SK-N-SH treated with all-trans-retinoic acid at 6 μM for 48 hours (cell line): ENCODE data around the gene DEPP1.

Experiments used
- ATAC-seq: fragments of 200-7000 bp; cut with Tn5 transposase; 3 replicates; pipeline ENCODE4 v1.9.1; 2020; ENCODE audit warnings: mild to moderate bottlenecking, moderate library complexity
- ARNTL ChIP-seq: fragments of 450-650 bp; formaldehyde crosslinking; IDR thresholded peaks from 2 replicates; pipeline ENCODE4 v1.5.0; 2020; ENCODE audit warnings: low read depth, mild to moderate bottlenecking, moderate library complexity, borderline replicate concordance
- BACH2 ChIP-seq: fragments of 250-450 bp; sonication (Bioruptor Pico); IDR thresholded peaks from 2 replicates; pipeline ENCODE4 v1.9.0; 2021; ENCODE audit warnings: mild to moderate bottlenecking, borderline replicate concordance
- ESRRG ChIP-seq: fragments of 250-450 bp; sonication (Bioruptor Pico); IDR thresholded peaks from 2 replicates; pipeline ENCODE4 v1.6.1; 2021; ENCODE audit warnings: mild to moderate bottlenecking
- GLIS3 ChIP-seq: fragments of 250-450 bp; sonication (Bioruptor Pico); IDR thresholded peaks from 2 replicates; pipeline ENCODE4 v1.5.0; 2020; ENCODE audit warnings: mild to moderate bottlenecking, moderate library complexity
- ISL1 ChIP-seq: fragments of 250-450 bp; sonication (Bioruptor Pico); IDR thresholded peaks from 2 replicates; pipeline ENCODE4 v2.1.2; 2022; ENCODE audit warnings: mild to moderate bottlenecking, moderate library complexity
- OSR1 ChIP-seq: fragments of 250-450 bp; sonication (Bioruptor Pico); IDR thresholded peaks from 2 replicates; pipeline ENCODE4 v1.8.0; 2022; ENCODE audit warnings: moderate library complexity, mild to moderate bottlenecking, inconsistent platforms
- PPARA ChIP-seq: fragments of 250-450 bp; sonication (Bioruptor Pico); IDR thresholded peaks from 2 replicates; pipeline ENCODE4 v1.5.0; 2020; ENCODE audit warnings: mild to moderate bottlenecking, borderline replicate concordance
- RARB ChIP-seq: fragments of 250-450 bp; sonication (Bioruptor Pico); IDR thresholded peaks from 2 replicates; pipeline ENCODE4 v1.8.0; 2021; ENCODE audit warnings: mild to moderate bottlenecking, moderate library complexity
- SNAI2 ChIP-seq: fragments of 250-450 bp; sonication (Bioruptor Pico); IDR thresholded peaks from 2 replicates; pipeline ENCODE4 v1.5.0; 2020; ENCODE audit warnings: mild to moderate bottlenecking, moderate library complexity
- TCF4 ChIP-seq: fragments of 250-450 bp; sonication (Bioruptor Pico); IDR thresholded peaks from 2 replicates; pipeline ENCODE4 v1.8.0; 2021; ENCODE audit warnings: mild to moderate bottlenecking, moderate library complexity, borderline replicate concordance
- TOX ChIP-seq: fragments of 250-450 bp; sonication (Bioruptor Pico); IDR thresholded peaks from 2 replicates; pipeline ENCODE4 v1.8.0; 2021; ENCODE audit warnings: mild to moderate bottlenecking, moderate library complexity, borderline replicate concordance
- ZC3H10 ChIP-seq: fragments of 250-450 bp; sonication (Bioruptor Pico); IDR thresholded peaks from 2 replicates; pipeline ENCODE4 v1.5.1; 2021; ENCODE audit warnings: mild to moderate bottlenecking, moderate library complexity
- ZFP3 ChIP-seq: fragments of 250-450 bp; sonication (Bioruptor Pico); IDR thresholded peaks from 2 replicates; pipeline ENCODE4 v1.5.0; 2020; ENCODE audit warnings: mild to moderate bottlenecking, moderate library complexity
- ZFP30 ChIP-seq: fragments of 450-650 bp; formaldehyde crosslinking; IDR thresholded peaks from 2 replicates; pipeline ENCODE4 v1.5.0; 2022; ENCODE audit warnings: mild to moderate bottlenecking, moderate library complexity
- ZNF565 ChIP-seq: fragments of 450-650 bp; formaldehyde crosslinking; conservative IDR thresholded peaks from 2 replicates; pipeline ENCODE4 v1.5.0; 2020; ENCODE audit warnings: low read depth, mild to moderate bottlenecking, moderate library complexity
- ZNF70 ChIP-seq: fragments of 450-650 bp; formaldehyde crosslinking; IDR thresholded peaks from 2 replicates; pipeline ENCODE4 v1.5.0; 2020; ENCODE audit warnings: mild to moderate bottlenecking, moderate library complexity
- ZNF8 ChIP-seq: fragments of 450-650 bp; formaldehyde crosslinking; IDR thresholded peaks from 2 replicates; pipeline ENCODE4 v1.5.0; 2020; ENCODE audit warnings: mild to moderate bottlenecking, moderate library complexity
- TF ChIP-seq, protein P1 (sequence below): fragments of 250-450 bp; sonication (Bioruptor Pico); IDR thresholded peaks from 2 replicates; pipeline ENCODE4 v1.5.0; 2020; ENCODE audit warnings: mild to moderate bottlenecking, moderate library complexity
- TF ChIP-seq, protein P2 (sequence below): fragments of 250-450 bp; sonication (Bioruptor Pico); IDR thresholded peaks from 2 replicates; pipeline ENCODE4 v1.5.1; 2021; ENCODE audit warnings: mild to moderate bottlenecking, moderate library complexity
- TF ChIP-seq, protein P3 (sequence below): fragments of 250-450 bp; sonication (Bioruptor Pico); IDR thresholded peaks from 2 replicates; pipeline ENCODE4 v1.8.0; 2020; ENCODE audit warnings: mild to moderate bottlenecking, moderate library complexity, borderline replicate concordance
- TF ChIP-seq, protein P4 (sequence below): fragments of 250-450 bp; sonication (Bioruptor Pico); IDR thresholded peaks from 2 replicates; pipeline ENCODE4 v1.5.1; 2020; ENCODE audit warnings: low read depth, mild to moderate bottlenecking, moderate library complexity
- TF ChIP-seq, protein P5 (sequence below): fragments of 250-450 bp; sonication (Bioruptor Pico); IDR thresholded peaks from 2 replicates; pipeline ENCODE4 v1.8.0; 2021; ENCODE audit warnings: low read depth, mild to moderate bottlenecking, moderate library complexity, borderline replicate concordance

DEPP1 gene

DNA sequence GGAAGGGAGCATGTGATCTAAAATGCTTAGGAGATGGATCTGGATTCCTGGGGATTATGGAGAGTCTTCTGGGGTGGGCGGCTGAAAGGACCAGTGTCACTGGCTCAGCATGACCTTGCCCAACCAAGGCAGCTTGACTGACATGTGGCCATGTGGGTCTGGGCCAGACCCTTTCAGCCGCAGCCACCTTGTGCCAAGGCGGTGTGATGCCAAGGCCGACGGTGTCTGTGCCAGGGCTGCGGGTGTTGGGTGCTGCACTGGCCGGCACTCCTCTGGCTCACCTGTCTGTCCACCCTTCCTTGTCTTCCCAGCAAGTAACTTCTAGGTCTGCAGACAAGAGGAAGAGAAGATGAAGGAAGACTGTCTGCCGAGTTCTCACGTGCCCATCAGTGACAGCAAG, 8.8 kb downstream of the DEPP1 start:
- no peak for TF ChIP-seq ZFP3 (CRISPR knock-in tag)
- no peak for TF ChIP-seq ZNF70 (CRISPR knock-in tag)
- no peak for TF ChIP-seq ZFP30
- TF ChIP-seq ARNTL (CRISPR knock-in tag), result no peak
- TF ChIP-seq TOX (CRISPR knock-in tag), result no peak
- TF ChIP-seq, protein P1, sequence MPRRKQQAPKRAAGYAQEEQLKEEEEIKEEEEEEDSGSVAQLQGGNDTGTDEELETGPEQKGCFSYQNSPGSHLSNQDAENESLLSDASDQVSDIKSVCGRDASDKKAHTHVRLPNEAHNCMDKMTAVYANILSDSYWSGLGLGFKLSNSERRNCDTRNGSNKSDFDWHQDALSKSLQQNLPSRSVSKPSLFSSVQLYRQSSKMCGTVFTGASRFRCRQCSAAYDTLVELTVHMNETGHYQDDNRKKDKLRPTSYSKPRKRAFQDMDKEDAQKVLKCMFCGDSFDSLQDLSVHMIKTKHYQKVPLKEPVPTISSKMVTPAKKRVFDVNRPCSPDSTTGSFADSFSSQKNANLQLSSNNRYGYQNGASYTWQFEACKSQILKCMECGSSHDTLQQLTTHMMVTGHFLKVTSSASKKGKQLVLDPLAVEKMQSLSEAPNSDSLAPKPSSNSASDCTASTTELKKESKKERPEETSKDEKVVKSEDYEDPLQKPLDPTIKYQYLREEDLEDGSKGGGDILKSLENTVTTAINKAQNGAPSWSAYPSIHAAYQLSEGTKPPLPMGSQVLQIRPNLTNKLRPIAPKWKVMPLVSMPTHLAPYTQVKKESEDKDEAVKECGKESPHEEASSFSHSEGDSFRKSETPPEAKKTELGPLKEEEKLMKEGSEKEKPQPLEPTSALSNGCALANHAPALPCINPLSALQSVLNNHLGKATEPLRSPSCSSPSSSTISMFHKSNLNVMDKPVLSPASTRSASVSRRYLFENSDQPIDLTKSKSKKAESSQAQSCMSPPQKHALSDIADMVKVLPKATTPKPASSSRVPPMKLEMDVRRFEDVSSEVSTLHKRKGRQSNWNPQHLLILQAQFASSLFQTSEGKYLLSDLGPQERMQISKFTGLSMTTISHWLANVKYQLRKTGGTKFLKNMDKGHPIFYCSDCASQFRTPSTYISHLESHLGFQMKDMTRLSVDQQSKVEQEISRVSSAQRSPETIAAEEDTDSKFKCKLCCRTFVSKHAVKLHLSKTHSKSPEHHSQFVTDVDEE (CRISPR knock-in tag), result no peak
- TF ChIP-seq ZC3H10 (CRISPR knock-in tag), result no peak
- TF ChIP-seq RARB (CRISPR knock-in tag), result no peak
- no peak for TF ChIP-seq BACH2 (CRISPR knock-in tag)
- TF ChIP-seq TCF4 (CRISPR knock-in tag), result no peak
- TF ChIP-seq, protein P2, sequence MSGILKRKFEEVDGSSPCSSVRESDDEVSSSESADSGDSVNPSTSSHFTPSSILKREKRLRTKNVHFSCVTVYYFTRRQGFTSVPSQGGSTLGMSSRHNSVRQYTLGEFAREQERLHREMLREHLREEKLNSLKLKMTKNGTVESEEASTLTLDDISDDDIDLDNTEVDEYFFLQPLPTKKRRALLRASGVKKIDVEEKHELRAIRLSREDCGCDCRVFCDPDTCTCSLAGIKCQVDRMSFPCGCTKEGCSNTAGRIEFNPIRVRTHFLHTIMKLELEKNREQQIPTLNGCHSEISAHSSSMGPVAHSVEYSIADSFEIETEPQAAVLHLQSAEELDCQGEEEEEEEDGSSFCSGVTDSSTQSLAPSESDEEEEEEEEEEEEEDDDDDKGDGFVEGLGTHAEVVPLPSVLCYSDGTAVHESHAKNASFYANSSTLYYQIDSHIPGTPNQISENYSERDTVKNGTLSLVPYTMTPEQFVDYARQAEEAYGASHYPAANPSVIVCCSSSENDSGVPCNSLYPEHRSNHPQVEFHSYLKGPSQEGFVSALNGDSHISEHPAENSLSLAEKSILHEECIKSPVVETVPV (CRISPR knock-in tag), result no peak
- TF ChIP-seq, protein P3, sequence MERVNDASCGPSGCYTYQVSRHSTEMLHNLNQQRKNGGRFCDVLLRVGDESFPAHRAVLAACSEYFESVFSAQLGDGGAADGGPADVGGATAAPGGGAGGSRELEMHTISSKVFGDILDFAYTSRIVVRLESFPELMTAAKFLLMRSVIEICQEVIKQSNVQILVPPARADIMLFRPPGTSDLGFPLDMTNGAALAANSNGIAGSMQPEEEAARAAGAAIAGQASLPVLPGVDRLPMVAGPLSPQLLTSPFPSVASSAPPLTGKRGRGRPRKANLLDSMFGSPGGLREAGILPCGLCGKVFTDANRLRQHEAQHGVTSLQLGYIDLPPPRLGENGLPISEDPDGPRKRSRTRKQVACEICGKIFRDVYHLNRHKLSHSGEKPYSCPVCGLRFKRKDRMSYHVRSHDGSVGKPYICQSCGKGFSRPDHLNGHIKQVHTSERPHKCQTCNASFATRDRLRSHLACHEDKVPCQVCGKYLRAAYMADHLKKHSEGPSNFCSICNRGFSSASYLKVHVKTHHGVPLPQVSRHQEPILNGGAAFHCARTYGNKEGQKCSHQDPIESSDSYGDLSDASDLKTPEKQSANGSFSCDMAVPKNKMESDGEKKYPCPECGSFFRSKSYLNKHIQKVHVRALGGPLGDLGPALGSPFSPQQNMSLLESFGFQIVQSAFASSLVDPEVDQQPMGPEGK, result no peak
- TF ChIP-seq, protein P4, sequence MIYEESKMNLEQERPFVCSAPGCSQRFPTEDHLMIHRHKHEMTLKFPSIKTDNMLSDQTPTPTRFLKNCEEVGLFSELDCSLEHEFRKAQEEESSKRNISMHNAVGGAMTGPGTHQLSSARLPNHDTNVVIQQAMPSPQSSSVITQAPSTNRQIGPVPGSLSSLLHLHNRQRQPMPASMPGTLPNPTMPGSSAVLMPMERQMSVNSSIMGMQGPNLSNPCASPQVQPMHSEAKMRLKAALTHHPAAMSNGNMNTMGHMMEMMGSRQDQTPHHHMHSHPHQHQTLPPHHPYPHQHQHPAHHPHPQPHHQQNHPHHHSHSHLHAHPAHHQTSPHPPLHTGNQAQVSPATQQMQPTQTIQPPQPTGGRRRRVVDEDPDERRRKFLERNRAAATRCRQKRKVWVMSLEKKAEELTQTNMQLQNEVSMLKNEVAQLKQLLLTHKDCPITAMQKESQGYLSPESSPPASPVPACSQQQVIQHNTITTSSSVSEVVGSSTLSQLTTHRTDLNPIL (CRISPR knock-in tag), result no peak
- no peak for TF ChIP-seq ZNF565 (CRISPR knock-in tag)
- TF ChIP-seq, all 23 proteins: peak for 0
- ATAC-seq, result no peak

DNA sequence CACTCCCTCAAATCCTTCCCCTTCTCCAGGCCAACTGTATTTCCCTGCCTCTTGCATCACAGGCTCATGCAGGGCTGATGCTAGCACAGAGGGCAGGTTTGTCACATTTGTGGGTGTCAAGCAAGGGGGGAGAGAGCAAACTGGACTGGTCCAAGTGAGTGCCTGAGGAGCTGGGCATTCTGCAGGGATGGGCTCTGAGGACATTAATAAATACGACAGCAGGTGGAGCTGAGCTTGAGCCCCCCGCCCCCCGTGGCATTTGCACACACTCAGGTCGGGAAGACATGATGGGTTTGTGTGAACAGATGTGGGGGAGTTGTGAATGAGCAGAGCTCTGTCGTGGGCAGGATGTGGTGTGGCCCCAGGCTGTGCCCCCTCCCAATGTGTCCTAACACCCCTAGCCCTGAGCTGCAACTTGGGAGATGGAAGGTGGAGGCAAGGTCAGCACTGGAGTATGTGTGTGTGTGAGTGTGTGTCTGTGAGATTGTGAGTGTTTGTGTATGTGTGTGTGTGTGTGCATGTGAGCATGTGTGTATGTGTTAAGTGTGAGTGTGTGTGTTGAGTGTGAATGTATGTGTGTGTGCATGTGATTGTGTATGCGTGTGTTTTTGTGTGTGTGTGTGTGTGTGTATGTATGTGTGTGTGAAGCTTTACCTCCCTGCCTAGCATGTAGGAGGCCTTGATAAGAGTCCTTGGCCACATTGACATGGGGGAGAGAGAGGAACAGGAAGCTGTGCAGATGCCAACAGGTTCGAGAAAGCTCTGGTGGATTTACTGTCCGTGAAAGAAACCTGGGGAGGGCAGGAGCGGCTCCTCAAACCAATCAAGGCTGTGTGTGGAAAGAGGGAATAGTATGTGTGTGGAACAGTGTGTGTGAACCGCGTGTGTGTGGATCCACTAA, 9.9 kb downstream of the DEPP1 start:
- ATAC-seq, result no peak
- TF ChIP-seq ZNF70 (CRISPR knock-in tag) (no peak), BACH2 (CRISPR knock-in tag) (no peak), RARB (CRISPR knock-in tag) (no peak), TCF4 (CRISPR knock-in tag) (no peak), GLIS3 (CRISPR knock-in tag) (no peak), PPARA (CRISPR knock-in tag) (no peak), ZFP3 (CRISPR knock-in tag) (no peak), ESRRG (CRISPR knock-in tag) (no peak), TOX (CRISPR knock-in tag) (no peak), SNAI2 (CRISPR knock-in tag) (no peak), ZNF8 (CRISPR knock-in tag) (no peak), OSR1 (CRISPR knock-in tag) (no peak), ISL1 (CRISPR knock-in tag) (no peak), ARNTL (CRISPR knock-in tag) (no peak)
- TF ChIP-seq, protein P3, result no peak
- TF ChIP-seq, protein P1 (CRISPR knock-in tag), result no peak
- TF ChIP-seq, protein P5, sequence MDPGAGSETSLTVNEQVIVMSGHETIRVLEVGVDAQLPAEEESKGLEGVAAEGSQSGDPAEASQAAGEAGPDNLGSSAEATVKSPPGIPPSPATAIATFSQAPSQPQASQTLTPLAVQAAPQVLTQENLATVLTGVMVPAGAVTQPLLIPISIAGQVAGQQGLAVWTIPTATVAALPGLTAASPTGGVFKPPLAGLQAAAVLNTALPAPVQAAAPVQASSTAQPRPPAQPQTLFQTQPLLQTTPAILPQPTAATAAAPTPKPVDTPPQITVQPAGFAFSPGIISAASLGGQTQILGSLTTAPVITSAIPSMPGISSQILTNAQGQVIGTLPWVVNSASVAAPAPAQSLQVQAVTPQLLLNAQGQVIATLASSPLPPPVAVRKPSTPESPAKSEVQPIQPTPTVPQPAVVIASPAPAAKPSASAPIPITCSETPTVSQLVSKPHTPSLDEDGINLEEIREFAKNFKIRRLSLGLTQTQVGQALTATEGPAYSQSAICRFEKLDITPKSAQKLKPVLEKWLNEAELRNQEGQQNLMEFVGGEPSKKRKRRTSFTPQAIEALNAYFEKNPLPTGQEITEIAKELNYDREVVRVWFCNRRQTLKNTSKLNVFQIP (CRISPR knock-in tag), result no peak
- TF ChIP-seq, protein P2 (CRISPR knock-in tag), result no peak
